Thyroid gland (tissue), 4 donors: ENCODE results near the gene GSX2. TPM values are rescaled to one million over a fixed set of nuclear protein-coding genes. Genes with fewer than 3 reads are reported as not detected.

Experiments
- DNase-seq, 2 donors: peaks; one replicate each; pipeline ENCODE4 v3.0.0-alpha.2; 2019
- H3K27ac ChIP-seq, 3 donors: fragments of 200-600 bp; sonication (generic); 1 replicate in 2 of 3; 2 replicates in 1 of 3; pipeline ENCODE4 v1.5.1; 2016 to 2019; ENCODE audit warnings: mild to moderate bottlenecking in 1 of 3, moderate library complexity in 1 of 3
- H3K27me3 ChIP-seq: fragments of 200-600 bp; sonication (generic); one replicate; pipeline ENCODE4 v1.5.1; 2019
- H3K36me3 ChIP-seq, 2 donors: fragments of 200-600 bp; sonication (generic); one replicate each; pipeline ENCODE4 v1.5.1; 2016 to 2019
- H3K4me1 ChIP-seq, 2 donors: fragments of 200-600 bp; sonication (generic); one replicate each; pipeline ENCODE4 v1.5.1; 2017 to 2019
- H3K4me3 ChIP-seq, 3 donors: fragments of 200-600 bp; sonication (generic); replicated peaks in 1 of 3; 1 replicate in 2 of 3; 2 replicates in 1 of 3; pipeline ENCODE4 v1.5.1; 2016; ENCODE audit warnings: mild to moderate bottlenecking in 1 of 3
- H3K9me3 ChIP-seq: fragments of 200-600 bp; sonication (generic); one replicate; pipeline ENCODE4 v1.5.1; 2017
- POLR2A ChIP-seq, 2 donors: fragments of 450-650 bp; IDR thresholded peaks; one replicate each; pipeline ENCODE4 v1.6.1; 2017; ENCODE audit warnings: antibody characterized with exemption in 2 of 2, mild to moderate bottlenecking in 2 of 2, moderate library complexity in 1 of 2
- WGBS, 2 donors: methylation state at CpG; one replicate each; pipeline ENCODE4 v1.1.5; 2017; 5-methylcytosine and 5-hydroxymethylcytosine counted together
- intact Hi-C: fragments of 100-400 bp; cut with DNase I; formaldehyde crosslinking; loops from one replicate; pipeline ENCODE4 v1.15.1; 2023
- total RNA-seq, 4 donors: library from RNA; depleted of rRNA; stranded (reverse); fragments of >200 nt; gene quantifications; one replicate each; pipeline ENCODE4 v1.2.3, GENCODE V29; 2016
- TF ChIP-seq, protein P1 (sequence below), 6 experiments: fragments of 200-600 bp in 3 of 6; fragments of 450-650 bp in 3 of 6; sonication (generic) in 3 of 6; IDR thresholded peaks; one replicate each; pipeline ENCODE4 v1.5.1; 2016 to 2019; ENCODE audit warnings: antibody characterized with exemption in 6 of 6, mild to moderate bottlenecking in 2 of 6, inconsistent platforms in 1 of 6, moderate library complexity in 1 of 6

GSX2 gene
- total RNA-seq, 4 donors from 2014 or later, result not detected

DNA sequence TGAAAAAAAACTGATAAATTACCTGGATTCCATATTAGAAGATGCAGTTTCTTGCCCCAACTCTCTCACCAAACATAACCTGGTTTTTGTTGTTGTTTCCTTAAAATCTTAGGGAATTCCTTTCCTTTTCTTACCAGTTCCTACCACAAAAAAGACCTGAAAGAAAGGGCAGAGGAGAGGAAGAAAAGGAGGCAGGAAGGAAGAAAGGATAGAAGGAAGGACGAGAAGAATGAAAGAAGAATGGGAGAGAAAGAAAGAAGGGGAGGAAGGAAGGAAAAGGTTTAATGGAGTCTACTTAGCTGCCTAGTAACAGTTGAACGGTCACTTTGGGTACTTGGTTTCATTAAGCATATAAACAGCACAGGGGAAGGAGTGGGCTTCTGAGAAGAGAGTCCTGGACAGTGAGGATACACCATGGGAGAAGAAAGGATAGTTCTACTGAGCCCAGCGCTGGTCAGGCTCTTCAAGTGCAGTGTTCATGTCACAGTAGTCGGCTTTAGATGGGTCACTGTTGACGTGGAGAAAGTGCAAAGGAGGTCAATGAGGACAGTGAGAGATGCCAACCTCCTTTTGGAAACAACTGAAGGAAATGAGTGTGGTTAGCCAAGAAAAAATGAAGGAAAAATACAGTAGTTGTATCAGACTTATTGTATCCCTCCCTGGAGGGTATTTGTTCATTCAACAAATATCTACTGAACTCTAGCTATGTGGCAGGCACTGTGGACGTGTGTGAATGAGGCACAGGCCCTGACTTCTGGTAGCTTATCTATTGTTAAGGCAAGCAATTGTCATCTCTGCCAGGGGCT is 34.5 kb upstream of the GSX2 start:
- H3K27me3 ChIP-seq, result no peaks in the 10 kb centered on the region
- H3K27ac ChIP-seq, result peak overlapping the region; percentile 73 to 96 (median 84)
- intact Hi-C loops, result no loop called here
- no peaks in the 10 kb centered on the region for H3K36me3 ChIP-seq
- WGBS, 2 donors, result 47 to 48% methylated on average over 6 of the region's 6 CpGs
- TF ChIP-seq POLR2A (IDR thresholded peaks at IDR 0.05), result no peak
- TF ChIP-seq, protein P1, sequence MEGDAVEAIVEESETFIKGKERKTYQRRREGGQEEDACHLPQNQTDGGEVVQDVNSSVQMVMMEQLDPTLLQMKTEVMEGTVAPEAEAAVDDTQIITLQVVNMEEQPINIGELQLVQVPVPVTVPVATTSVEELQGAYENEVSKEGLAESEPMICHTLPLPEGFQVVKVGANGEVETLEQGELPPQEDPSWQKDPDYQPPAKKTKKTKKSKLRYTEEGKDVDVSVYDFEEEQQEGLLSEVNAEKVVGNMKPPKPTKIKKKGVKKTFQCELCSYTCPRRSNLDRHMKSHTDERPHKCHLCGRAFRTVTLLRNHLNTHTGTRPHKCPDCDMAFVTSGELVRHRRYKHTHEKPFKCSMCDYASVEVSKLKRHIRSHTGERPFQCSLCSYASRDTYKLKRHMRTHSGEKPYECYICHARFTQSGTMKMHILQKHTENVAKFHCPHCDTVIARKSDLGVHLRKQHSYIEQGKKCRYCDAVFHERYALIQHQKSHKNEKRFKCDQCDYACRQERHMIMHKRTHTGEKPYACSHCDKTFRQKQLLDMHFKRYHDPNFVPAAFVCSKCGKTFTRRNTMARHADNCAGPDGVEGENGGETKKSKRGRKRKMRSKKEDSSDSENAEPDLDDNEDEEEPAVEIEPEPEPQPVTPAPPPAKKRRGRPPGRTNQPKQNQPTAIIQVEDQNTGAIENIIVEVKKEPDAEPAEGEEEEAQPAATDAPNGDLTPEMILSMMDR (IDR thresholded peaks at IDR 0.05), result peak in 1 of 6 experiments; percentile 6
- peak in 1 of 2 donors; percentile 13 for DNase-seq
- H3K4me3 ChIP-seq, result no peak overlapping the region
- H3K4me1 ChIP-seq, result peaks cover 31 to 33% of the 10 kb centered on the region in 2 donors
- H3K9me3 ChIP-seq, result no peaks in the 10 kb centered on the region

- Histone ChIP-seq H3K36me3 (no peaks in the 10 kb centered on the region), H3K27me3 (no peaks in the 10 kb centered on the region), H3K4me3 (no peak overlapping the region), H3K9me3 (no peaks in the 10 kb centered on the region), H3K4me1 (peaks cover 29% of the 10 kb centered on the region in 2 donors), H3K27ac (peak overlapping the region in 1 of 3 donors; percentile 96)
- 89 to 90% methylated on average over 2 of the region's 2 CpGs for WGBS, 2 donors
- TF ChIP-seq, protein P1 (IDR thresholded peaks at IDR 0.05), result no peak
- no peak for TF ChIP-seq POLR2A (IDR thresholded peaks at IDR 0.05)
- intact Hi-C loops, result no loop called here
- DNase-seq, result no peak
Measured at GRCh38 chr4:54066088-54066415, 33.9 kb upstream of the GSX2 start.

DNA sequence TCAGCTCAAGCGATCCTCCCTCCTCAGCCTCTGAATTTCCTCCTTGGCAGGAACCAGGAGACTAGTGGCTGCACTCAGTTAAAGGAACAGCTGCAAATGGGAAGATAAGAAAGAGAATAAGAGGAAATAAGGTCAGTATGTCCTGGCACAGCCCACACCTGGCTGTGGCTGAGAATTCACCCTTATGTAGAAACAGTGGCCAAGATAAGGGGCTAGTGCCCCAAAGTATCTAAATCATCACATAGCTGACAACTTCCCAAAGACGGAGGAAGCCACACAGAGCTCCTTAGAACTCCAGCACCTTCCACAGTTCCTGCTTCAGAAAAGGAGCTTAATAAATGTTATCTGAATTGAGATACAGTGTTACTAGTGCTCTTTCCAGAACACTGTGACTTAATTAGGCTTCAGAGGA is 33.2 kb upstream of the GSX2 start:
- intact Hi-C loops, result no loop called here

DNA sequence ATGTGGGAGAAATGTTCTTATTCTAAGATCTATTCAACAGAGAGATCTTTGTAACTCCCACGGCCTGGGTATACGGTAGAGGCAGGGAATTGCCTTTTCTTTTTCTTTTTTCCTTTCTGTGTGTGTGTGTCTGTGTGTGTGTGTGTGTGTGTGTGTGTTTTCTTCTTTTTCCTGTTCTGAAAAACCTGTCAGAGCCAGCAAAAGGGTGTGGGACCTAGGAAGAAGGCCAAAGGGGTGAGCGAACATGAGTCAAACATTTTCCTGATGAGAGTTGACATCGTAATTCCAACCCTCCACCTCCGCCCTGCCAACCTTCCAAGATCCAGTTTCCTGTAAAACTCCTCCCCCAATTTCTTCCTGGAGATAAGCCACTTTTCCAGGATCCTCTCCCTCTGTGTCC is 32.8 kb upstream of the GSX2 start:
- 62 to 67% methylated on average over 5 of the region's 5 CpGs for WGBS, 2 donors
- TF ChIP-seq, protein P1 (IDR thresholded peaks at IDR 0.05), result no peak
- no peak for TF ChIP-seq POLR2A (IDR thresholded peaks at IDR 0.05)
- H3K27me3 ChIP-seq, result no peaks in the 10 kb centered on the region
- H3K4me1 ChIP-seq, result peaks cover 18% of the 10 kb centered on the region in 2 donors
- peak in 1 of 2 donors; percentile 8 for DNase-seq
- H3K4me3 ChIP-seq, result no peak overlapping the region
- peak overlapping the region in 2 of 3 donors; percentile 19 to 65 for H3K27ac ChIP-seq
- H3K9me3 ChIP-seq, result no peaks in the 10 kb centered on the region
- H3K36me3 ChIP-seq, result no peaks in the 10 kb centered on the region
- intact Hi-C loops, result no loop called here

More for the DNA sequence above, 33.2 kb upstream of the GSX2 start:
- peak overlapping the region in 2 of 3 donors; percentile 19 to 65 for H3K27ac ChIP-seq
- no peak for DNase-seq
- H3K9me3 ChIP-seq, result no peaks in the 10 kb centered on the region
- no peak overlapping the region for H3K4me3 ChIP-seq
- TF ChIP-seq, protein P1 (IDR thresholded peaks at IDR 0.05), result no peak
- no peak for TF ChIP-seq POLR2A (IDR thresholded peaks at IDR 0.05)
- no peaks in the 10 kb centered on the region for H3K36me3 ChIP-seq
- no peaks in the 10 kb centered on the region for H3K27me3 ChIP-seq
- 79 to 92% methylated on average over 2 of the region's 2 CpGs for WGBS, 2 donors
- H3K4me1 ChIP-seq, result peaks cover 22 to 23% of the 10 kb centered on the region in 2 donors

- intact Hi-C loops, result no loop called here
- H3K4me3 ChIP-seq, result no peak overlapping the region
- H3K27me3 ChIP-seq, result no peaks in the 10 kb centered on the region
- H3K36me3 ChIP-seq, result no peaks in the 10 kb centered on the region
- H3K27ac ChIP-seq, result no peak overlapping the region
- no peak for DNase-seq
- no peaks in the 10 kb centered on the region for H3K9me3 ChIP-seq
- no peaks in the 10 kb centered on the region for H3K4me1 ChIP-seq
- WGBS, 2 donors, result 90 to 96% methylated on average over 2 of the region's 2 CpGs
- TF ChIP-seq, protein P1 (IDR thresholded peaks at IDR 0.05), result no peak
- no peak for TF ChIP-seq POLR2A (IDR thresholded peaks at IDR 0.05)
Measured at GRCh38 chr4:54073271-54073880, 26.6 kb upstream of the GSX2 start.
